GM21515 (cell line): ENCODE measurements around the gene DOK3.

Source experiments
- ATAC-seq: cut with Tn5 transposase; IDR thresholded peaks from one replicate; pipeline ENCODE4 v1.9.1; 2021; ENCODE audit not compliant: unreplicated experiment

The DOK3 gene

GRCh38 chr5:177469750-177470525 lies 39.7 kb downstream of the DOK3 start:
- ATAC-seq: no peak

- ATAC-seq: no peak
Measured at GRCh38 chr5:177468685-177469628, 40.7 kb downstream of the DOK3 start.

- no peak for ATAC-seq
Measured at GRCh38 chr5:177468329-177468684, 41.3 kb downstream of the DOK3 start.

- no peak for ATAC-seq
Measured at GRCh38 chr5:177467436-177467835, 42.2 kb downstream of the DOK3 start.

- no peak for ATAC-seq
Measured at GRCh38 chr5:177466861-177467260, 42.8 kb downstream of the DOK3 start.

GRCh38 chr5:177465044-177465443 lies 44.6 kb downstream of the DOK3 start:
- no peak for ATAC-seq

- ATAC-seq: no peak
Measured at GRCh38 chr5:177462021-177462670, 47.5 kb downstream of the DOK3 start.

- no peak for ATAC-seq
Measured at GRCh38 chr5:177459819-177460628, 49.6 kb downstream of the DOK3 start.

GRCh38 chr5:177459357-177459756 lies 50.3 kb downstream of the DOK3 start:
- ATAC-seq: no peak

- ATAC-seq: no peak
Measured at GRCh38 chr5:177458912-177459350, 50.7 kb downstream of the DOK3 start.

GRCh38 chr5:177457852-177458681 lies 51.6 kb downstream of the DOK3 start:
- ATAC-seq: no peak

GRCh38 chr5:177456976-177457851 lies 52.4 kb downstream of the DOK3 start:
- peak; percentile 38 for ATAC-seq

- ATAC-seq: no peak
Measured at GRCh38 chr5:177456591-177456964, 53.0 kb downstream of the DOK3 start.

- ATAC-seq: peak; percentile 16
Measured at GRCh38 chr5:177455661-177456590, 53.7 kb downstream of the DOK3 start.

- peak; percentile 45 for ATAC-seq
Measured at GRCh38 chr5:177455036-177455660, 54.5 kb downstream of the DOK3 start.

- peak; percentile 47 for ATAC-seq
Measured at GRCh38 chr5:177454397-177455035, 55.1 kb downstream of the DOK3 start.
